Measurements from ENCODE around the gene RAD9A.
"Not testable (repeated sequence)": the region's sequence is repeated elsewhere in the genome, so short reads cannot be mapped to it uniquely, and the experiment has no call there.

The RAD9A gene

DNA sequence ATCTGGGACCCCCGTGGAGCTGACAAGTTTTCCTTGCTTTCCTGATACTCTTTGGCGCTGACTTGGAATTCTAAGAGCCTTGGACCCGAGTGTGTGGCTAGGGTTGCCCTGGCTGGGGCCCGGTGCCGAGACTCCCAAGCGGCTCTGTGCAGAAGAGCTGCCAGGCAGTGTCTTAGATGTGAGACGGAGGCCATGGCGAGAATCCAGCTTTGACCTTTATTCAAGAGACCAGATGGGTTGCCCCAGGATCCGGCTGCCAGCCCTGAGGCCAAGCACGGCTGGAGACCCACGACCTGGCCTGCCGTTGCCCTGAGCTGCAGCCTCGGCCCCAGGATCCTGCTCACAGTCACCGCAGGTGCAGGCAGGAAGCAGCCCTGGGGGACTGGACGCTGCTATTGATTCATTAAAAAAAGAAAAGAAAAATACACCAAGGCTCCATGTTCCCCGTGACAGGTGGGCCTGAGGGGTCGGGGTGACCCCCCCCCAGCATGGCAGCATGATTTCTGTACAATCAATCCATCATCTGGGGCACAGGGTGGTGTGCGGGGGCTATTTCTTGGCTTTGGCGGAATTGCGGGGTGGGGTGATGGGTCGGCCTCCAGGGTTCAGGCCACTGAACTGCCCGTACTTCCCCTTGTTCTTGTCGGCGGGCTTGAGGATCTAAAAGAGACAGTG, 6.3 kb downstream of the RAD9A start:
- no peak for DNase-seq

DNA sequence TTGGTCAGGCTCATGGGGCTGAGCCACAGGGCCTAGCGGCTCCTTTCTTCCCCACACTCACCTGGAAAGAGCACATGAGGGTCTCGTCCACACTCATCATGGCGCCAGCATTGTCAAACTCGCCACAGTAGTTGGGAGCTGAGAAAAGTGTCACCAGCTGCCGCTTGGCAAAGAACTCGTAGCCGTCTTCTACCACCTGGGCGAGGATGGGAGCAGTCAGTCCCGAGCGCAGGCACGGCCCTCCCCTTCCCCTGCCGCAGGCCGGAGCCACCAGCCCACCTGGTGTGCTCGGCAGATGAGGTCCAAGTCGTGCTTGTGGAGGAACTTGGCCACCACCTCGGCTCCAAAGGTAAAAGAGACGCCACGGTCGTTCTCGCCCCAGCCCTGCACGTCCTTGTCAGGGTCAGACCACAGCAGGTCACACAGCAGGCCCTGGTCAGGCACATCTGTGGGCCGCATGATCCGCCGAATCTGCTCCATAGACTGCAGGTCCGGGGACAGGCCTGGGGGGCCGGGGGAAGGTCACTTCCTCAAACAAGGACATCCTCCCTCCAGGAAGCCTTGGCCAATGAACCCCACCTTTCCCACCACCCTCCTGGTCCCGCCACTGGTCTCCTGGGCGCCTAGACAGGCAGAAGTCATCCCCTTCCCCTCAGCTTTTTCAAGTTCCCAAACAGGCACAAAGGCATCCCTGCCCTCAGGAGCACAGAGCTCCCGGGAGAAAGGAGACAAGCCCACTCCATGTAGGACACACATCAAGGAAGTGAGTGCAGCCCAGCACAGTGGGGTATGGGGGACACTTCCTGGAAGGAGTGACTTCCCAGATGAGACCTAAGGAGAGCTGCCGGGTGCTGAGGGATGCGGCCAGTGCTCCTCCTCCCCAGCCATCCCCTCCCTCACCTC, 7.1 kb downstream of the RAD9A start:
- no peak for DNase-seq

DNA sequence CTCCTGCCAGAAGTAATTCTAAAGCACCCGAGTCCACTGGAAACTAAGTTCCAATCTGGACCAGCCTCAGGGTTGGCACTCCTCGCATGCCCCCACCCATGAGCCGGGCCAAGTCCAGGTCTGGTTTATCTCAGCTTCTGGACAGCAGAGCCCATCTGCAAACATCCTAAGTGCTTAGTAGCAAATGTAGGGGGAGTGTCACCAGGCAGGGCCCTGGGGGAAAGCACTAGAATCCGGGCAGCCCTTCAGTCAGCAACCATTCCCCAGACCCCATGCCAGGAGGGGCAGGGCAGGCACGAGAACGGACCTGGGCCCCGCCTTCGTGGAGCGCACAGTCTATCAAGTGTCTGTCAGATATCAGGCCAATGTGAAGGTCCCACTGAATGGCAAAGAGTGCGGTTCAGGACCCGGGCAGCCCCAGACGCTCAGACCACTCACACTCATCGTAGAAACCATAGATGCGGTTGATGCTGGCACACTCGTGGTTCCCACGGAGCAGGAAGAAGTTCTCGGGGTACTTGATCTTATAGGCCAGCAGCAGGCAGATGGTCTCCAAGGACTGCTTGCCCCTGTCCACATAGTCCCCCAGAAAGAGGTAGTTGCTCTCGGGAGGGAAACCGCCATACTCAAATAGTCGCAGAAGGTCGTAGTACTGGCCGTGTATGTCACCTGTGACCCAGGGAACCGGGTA, 8.6 kb downstream of the RAD9A start:
- DNase-seq, result peak; percentile 23

DNA sequence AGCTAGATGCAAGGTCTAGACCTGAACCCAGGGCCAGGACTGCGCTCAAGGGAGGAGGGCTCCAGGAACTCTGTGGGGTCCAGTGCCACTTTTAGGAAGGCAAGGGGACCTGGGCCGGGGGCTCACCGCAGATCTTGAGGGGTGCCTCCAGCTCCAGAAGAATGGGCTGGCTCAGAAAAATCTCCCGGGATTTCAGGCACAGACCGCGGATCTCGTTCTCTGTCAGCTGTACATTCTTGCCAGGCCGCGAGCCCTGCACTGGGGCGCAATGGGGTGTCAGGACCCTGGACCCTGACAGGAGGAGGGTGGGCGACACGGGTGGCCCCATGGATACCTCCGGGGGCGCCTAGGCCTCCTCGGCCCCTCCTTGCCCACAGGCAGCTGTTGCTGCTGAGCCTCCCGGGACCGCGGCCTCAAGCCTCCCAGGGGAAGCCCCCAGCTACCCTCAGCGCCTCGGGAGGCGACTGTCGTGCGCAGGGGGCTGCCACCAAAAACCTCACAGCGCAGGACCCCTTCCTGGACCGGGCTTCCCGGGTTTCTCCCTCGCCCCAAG, 9.2 kb downstream of the RAD9A start:
- DNase-seq, result no peak

DNA sequence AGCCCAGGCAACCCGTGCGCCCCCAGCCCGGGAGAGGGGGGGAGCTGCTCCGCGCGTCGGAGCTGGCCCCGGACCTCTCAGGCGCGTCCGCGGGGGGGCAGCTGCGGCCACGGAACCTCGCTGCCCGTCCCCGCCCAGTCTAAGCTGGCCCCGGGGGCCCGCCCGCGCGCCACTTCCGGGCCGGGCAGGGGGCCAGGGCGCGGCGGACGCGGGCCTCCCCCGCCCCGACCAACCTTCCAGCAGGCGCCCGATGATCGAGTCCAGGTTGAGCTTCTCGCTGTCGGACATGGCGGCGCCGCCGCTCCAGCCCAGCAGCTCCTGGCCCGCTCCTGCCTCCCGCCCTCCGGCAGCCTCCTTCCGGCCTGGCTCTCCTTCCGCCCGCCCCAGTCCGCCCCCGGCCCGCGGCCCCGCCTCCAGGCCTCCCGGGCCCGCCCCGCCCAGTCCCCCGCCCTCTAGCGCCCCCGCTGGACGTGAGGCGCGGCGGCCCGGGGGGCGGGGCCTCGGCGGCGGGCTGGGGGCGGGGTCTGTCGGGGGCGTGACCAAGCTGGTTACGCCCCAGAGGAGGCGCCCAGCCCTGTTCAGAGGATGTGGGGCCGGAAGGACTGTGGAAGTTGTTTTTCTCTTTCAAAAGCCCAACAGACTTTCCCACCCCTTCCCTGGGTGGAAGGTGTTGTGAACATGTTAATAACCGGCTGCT, 9.9 kb downstream of the RAD9A start, which contains the start of gene PPP1CA:
Gene PPP1CA, minus strand, starts transcription at position 364 of the 697 bp plus-strand sequence. Its CDS starts 76 bp downstream, at position 288.
- peak; percentile 81 to 93 for DNase-seq

DNA sequence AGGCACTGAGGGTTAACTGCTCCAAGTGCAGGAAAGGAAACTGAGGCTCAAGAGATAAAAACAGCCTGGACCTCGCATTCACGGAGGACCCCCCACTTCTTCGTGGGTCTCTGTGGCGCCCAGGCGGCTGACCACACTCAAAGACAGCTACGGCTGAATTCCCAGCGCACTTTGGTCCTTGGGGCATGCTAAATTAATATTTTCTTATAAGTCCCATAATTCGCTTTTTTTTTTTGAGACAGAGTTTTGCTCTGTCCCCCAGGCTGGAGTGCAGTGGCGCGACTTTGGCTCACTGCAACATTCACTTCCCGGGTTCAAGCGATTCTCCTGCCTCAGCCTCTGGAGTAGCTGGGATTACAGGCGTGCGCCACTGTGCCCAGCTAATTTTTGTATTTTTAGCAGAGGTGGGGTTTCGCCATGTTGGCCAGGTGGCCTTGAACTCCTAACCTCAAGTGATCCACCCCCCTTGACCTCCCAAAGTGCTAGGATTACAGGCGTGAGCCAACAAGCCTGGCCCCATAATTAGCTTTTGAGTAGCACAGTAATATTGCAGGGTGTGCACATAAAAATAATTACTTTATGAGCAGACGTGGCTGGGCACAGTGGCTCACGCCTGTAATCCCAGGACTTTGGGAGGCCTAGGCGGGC, 10.5 kb downstream of the RAD9A start:
- DNase-seq, result not testable (repeated sequence)

DNA sequence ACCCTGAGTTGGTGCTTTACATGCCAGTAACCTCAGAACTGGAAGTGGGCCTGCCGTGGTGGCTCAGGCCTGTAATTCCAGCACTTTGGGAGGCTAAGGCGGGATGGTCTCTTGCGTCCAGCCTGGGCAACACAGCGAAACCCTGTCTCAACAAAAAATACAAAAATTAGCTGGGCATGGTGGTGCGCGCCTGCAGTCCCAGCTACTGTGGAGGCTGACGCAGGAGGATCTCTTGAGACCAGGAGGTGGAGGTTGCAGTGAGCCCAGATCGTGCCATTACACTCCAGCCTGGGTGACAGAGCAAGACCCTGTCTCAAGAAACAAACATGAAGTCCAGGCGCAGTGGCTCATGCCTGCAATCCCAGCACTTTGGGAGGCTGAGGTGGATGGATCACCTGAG, 11.3 kb downstream of the RAD9A start:
- not testable (repeated sequence) for DNase-seq

DNA sequence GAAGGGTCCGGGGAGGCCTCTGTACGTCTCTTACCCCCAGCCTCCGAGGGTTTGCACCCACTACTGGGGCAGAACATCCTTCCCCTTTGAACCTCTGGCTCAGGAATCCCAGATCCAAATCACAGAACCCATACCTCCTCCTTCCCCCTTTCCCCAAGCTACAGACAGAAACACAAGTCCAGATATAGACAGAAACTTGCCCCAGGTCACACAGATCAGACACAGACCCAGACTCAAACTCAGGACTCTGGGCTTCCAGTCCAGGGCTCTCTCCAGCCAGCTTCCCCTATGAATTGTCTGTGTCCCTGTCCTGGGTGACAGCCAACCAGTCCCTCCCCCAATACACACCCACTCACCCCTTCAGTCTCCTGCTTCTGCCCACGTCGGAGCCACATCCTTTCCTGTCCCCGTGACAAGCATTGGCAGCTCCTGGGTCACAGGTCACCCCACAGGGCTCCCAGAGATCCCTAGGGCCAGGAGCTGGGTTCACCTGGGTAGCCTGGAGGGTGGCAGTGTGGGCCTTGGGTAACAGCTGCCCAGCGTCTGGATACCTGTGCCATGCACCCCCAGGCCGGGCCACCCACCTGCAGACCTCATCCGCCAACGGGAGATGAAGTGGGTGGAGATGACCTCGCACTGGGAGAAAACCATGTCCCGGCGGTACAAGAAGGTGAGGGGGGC, 12.9 kb downstream of the RAD9A start:
- no peak for DNase-seq

DNA sequence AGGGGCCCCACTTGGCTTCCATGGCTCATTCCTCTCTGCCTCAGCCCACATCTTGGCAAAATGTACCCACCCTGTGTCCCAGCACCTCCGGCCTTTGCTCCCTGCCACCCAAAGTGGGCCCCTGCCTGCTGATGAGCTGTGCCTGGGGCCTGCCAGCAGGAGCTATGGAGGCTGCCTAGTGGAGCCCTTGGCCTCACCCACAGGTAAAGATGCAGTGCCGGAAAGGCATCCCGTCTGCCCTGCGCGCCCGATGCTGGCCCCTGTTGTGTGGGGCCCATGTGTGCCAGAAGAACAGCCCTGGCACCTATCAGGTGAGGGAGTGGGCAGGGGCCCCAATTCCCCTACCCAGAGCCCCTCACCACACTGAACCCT, 13.4 kb downstream of the RAD9A start:
- no peak for DNase-seq

DNA sequence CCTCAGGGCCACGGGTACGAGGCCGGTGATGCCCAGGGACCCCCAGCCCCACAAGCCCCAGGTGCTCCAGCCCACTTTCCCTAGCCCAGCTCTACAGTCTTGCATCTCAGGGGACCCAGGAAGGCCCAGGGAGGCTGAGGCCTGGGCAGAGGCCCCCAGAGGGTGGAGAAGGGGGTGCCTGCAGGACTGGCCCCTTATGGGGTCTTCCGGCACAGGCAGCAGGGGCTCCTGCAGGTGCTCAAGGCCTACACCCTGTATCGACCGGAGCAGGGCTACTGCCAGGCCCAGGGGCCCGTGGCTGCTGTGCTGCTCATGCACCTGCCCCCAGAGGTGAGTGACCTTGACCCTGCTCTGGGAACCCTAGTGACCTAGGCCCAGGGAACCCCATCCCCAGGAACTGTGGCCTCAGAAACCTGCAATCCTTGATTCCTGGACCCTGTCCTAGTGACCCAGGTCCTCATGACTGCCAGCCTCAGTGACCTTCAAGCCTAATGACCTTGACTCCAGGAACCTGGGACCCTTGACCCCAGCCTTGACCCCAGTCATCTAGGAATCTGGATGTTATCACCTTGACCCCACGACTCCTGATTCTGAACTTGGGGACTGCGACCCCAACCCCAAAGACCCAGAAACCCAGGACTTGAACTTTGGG, 14.0 kb downstream of the RAD9A start:
- no peak for DNase-seq

DNA sequence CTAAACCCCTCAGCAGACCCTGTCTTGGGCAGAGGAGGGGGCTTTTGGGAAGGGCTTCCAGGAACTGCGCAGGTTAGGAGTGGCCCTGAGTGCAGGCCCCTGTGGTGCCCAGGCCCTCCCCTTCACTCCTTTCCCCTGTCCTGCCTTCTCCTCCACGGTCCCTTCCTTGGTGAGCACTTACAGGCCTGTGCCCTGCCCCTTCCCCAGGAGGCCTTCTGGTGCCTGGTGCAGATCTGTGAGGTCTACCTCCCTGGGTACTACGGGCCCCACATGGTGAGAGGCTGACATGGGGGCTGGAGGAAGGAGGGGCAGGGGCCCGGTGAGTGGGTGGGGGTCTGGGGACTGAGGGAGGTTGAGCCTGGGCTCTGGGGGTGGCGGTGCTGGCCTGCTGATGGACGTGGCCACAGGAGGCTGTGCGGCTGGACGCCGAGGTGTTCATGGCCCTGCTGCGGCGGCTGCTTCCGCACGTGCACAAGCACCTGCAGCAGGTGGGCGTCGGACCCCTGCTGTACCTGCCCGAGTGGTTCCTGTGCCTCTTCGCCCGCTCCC, 14.7 kb downstream of the RAD9A start:
- no peak for DNase-seq

DNA sequence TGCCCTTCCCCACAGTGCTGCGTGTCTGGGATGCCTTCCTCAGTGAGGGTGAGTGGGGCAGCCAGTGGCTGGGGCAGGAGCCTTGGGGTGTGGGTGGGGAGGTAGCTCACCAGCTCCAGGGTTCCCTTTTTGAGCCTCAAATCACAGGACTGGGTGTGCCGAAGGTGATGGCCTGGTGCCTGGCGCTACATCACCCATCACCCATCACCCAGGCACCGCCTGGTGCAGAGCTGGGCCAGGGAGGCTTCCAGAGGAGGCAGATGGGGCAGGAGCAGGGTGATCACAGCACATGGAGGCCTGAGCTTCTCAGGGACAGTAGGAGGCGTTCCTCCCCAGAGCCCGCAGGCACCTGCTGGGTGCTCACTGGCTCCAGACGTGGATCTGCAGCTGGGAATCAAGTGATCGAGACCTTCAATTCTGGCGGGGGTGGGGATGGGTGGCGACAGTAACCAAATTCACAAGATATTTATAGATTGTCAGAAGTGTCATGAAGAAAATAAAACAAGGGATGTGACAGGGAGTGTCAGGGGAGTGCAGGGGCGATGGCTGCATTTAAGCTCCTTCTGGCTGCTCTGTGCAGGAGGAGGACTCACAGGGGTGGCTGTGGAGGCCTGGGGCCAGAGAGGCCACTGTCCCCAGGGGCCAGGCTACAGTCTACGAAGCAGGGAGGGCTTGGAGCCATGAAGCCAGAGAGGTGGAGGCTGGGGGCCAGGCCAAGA, 15.3 kb downstream of the RAD9A start:
- no peak for DNase-seq

DNA sequence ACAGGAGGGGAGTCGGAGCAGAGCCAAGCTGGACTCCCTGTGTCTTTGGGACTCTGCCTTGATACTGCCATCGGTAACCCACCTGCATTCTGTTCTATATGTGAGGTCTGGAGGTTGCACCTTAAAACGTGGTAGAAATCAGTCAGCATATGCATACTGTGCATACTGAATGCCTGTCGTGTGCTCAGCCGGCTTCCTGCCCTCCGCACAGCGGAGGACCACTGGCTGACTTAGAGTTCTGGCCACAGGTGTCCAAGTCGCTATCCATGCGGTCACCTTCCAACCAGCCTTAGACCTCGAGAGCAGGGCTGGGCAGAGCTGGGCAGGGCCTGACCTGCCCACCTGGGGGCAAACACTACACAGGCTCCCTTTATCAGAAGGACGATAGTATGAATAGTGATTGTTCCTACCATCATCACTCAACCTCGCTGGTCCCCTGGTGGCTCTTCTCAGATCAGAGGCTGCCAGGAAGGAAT, 15.9 kb downstream of the RAD9A start:
- no peak for DNase-seq

DNA sequence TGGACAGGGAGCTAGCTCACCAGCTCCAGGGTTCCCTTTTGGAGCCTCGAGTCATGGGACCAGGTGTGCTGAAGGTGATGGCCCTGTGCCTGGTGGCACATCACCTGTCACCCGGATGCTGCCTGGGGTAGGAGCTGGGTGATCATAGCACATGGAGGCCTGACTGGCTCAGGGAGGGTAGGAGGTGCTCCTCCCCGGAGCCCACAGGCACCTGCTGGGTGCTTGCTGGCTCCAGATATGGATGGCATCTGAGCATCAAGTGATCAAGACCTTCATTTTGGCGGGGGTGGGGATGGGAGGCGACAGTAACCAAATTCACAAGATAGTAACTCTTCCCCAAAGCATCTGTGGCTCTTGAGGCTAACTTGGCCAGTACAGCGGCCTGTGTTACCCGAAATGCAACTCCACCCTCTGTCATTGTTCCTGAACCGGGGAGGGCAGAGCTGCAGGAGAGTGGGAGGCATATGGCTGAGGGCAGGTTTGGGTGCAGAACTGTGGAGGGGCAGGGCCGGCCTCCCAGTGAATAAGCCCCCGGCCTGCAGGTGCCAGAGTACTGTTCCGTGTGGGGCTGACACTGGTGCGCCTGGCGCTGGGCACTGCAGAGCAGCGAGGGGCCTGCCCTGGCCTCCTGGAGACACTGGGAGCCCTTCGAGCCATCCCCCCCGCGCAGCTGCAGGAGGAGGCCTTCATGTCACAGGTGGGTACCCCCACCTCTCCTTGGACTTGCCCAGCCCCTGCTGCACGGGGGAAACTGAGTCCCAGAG, 16.8 kb downstream of the RAD9A start:
- no peak for DNase-seq

DNA sequence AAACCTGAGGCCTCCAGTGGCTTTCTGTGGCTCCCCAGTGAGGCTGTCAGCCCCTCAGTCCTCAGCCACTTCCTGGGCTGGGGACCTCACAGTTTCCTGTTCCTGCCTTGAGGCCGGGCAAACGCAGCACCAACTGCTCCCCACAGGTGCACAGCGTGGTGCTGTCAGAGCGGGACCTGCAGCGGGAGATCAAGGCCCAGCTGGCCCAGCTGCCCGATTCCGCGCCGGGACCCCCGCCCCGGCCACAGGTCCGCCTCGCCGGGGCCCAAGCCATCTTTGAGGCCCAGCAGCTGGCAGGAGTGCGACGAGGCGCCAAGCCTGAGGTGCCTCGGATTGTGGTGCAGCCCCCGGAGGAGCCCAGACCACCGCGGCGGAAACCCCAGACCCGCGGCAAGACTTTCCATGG, 17.5 kb downstream of the RAD9A start:
- DNase-seq, result peak; percentile 10 to 52

DNA sequence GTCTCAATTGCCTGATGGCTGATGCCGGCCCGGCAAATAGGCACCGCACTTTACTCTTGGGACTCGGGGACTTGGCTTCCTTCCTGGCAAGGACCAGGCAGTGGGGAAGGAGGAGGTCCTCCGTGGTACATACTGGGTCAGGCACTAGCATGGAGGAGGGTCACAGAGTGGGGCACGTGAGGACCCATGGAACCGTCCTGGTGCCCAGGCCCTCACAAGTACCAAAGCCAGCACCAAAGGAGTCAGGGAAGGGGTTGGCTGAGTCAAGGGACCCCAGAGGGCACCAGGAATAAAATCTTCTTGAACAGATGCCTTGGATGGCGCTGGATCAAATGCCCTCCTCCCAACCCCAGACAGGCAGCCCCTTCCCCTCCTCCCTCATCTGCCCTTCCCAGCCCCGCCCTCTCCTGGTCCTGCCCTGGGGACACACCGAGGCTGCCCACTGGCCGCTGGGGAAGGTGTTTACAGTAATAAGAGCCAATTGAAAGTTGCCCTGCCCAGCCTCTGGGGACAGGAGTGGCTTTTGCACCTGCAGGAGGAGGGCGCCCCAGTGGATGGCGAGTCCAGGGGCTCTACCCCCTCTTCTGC, 18.1 kb downstream of the RAD9A start:
- no peak for DNase-seq

DNA sequence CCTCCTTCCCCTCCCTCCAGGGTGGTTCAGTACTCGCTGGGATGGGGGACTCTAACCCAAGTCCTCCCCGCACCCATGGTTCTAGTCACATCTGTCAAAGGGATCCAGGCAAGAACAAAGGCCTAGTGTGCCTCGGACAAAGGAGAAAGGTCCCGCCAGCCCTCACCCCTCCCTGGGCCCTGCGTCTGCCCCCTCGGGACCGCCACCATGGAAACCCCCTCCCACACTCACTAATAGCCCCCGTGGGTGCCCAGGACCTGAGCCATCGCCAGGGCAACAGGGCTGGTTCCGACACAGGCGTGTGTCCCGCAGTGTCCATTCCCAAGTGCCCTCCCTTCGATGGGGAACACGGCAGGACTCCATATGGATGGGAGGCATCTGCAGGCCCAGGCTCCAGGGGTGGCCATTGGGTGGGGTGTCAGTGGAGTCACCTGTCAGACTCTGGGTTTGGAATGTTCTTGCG, 18.6 kb downstream of the RAD9A start:
- no peak for DNase-seq

DNA sequence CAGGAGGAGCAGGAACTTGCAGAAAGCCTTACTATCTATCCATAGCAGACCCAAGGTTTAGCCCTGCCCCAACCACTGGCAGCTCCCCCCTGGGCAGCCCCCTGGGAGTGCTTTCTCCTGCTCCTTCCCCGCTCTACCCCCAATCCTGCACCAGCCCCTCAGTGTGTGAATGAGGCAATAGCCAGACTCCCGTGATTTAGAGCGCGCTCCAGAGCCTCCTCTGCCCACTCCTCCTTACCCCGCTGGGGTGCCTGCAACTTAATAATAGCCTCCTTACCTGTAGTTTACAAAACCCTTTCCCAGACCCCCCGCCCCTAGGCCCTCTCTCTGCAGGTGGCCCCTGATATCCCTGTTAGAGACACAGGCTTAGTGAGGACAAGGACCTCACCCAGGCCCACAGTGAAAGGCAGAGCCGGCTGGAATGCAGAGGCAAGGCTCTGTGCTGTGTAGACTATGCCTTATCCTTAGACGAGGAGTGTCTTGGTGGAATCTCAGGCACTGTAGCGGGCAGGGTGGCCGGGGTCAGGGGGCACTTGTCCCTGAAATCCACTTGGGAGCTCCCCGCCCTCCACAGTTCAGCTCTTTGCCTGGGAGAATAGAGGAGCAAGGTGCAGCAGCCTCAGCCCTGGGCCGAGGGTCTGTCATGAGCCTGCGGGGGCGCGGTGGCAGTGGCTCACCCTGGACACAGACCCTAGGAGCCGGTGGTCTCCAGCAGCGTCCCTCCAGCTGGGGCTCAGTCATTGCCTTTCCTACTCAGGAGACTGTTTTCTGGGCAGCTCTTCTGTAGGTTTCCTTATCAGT, 19.4 kb downstream of the RAD9A start:
- DNase-seq, result no peak

Measured in AML-193 (cell line).